Fibroblast of mammary gland (primary cell): Measurements from ENCODE around the gene NME7.

Experiments
- DNase-seq: peaks from one replicate; pipeline ENCODE4 v3.0.0-alpha.2; 2010; ENCODE audit warnings: low read depth
- H3K4me3 ChIP-seq: 2 replicates; pipeline ENCODE4 v1.5.1; 2011; ENCODE audit warnings: low read depth, mild to moderate bottlenecking, low read length, moderate library complexity; ENCODE audit not compliant: control insufficient read depth
- CTCF ChIP-seq: conservative IDR thresholded peaks from 2 replicates; pipeline ENCODE4 v1.5.1; 2011; ENCODE audit warnings: low read depth, low read length, inconsistent platforms; ENCODE audit not compliant: control insufficient read depth, insufficient read depth

NME7 gene

GRCh38 chr1:169383449-169383848, 15.9 kb upstream of the NME7 start:
- no peak for TF ChIP-seq CTCF
- no peak overlapping the region for H3K4me3 ChIP-seq
- DNase-seq: no peak

GRCh38 chr1:169381162-169381561, 13.6 kb upstream of the NME7 start:
- H3K4me3 ChIP-seq: no peak overlapping the region
- no peak for TF ChIP-seq CTCF
- DNase-seq: no peak

GRCh38 chr1:169371404-169371803, 3.8 kb upstream of the NME7 start:
- no peak for TF ChIP-seq CTCF
- DNase-seq: no peak
- H3K4me3 ChIP-seq: no peak overlapping the region

GRCh38 chr1:169368406-169368769, 791 bp upstream of the NME7 start:
- no peak for TF ChIP-seq CTCF
- peak; percentile 15 for DNase-seq
- peak overlapping the region; percentile 69 for H3K4me3 ChIP-seq

GRCh38 chr1:169367096-169367685, 406 bp downstream of the NME7 start:
- no peak for DNase-seq
- H3K4me3 ChIP-seq: peak overlapping the region; percentile 69
- TF ChIP-seq CTCF: no peak

GRCh38 chr1:169364948-169365347, 2.6 kb downstream of the NME7 start:
- no peak for TF ChIP-seq CTCF
- no peak overlapping the region for H3K4me3 ChIP-seq
- DNase-seq: no peak
